Bronchial epithelial cell (primary cell): ENCODE measurements around the gene PPARD. TPM values are rescaled to one million over a fixed set of nuclear protein-coding genes. Genes with fewer than 3 reads are reported as not detected.

ENCODE experiments used
- DNase-seq: peaks from one replicate; pipeline ENCODE4 v3.0.0-alpha.2; 2010; ENCODE audit warnings: low read depth
- FAIRE-seq: peaks from 2 replicates; lab custom pipeline; 2011; peaks lifted over from hg19 to GRCh38; lab: Jason Lieb, UNC
- H3K27me3 ChIP-seq: 2 replicates; pipeline ENCODE4 v1.5.1; 2011; ENCODE audit warnings: low read length; ENCODE audit not compliant: control insufficient read depth, insufficient read depth
- H3K36me3 ChIP-seq: 2 replicates; pipeline ENCODE4 v1.5.1; 2011; ENCODE audit warnings: low read length; ENCODE audit not compliant: control insufficient read depth, insufficient read depth
- H3K4me3 ChIP-seq: 2 replicates; pipeline ENCODE4 v1.5.1; 2011; ENCODE audit warnings: mild to moderate bottlenecking, low read depth, low read length, control low read depth
- CTCF ChIP-seq: IDR thresholded peaks from 2 replicates; pipeline ENCODE4 v1.5.1; 2011; ENCODE audit warnings: mild to moderate bottlenecking, moderate library complexity, low read length, control low read depth, inconsistent platforms; ENCODE audit not compliant: insufficient read depth, severe bottlenecking
- total RNA-seq: library from RNA; depleted of rRNA; stranded (reverse); fragments of >200 nt; gene quantifications from 2 replicates; pipeline ENCODE4 v1.2.1, GENCODE V29; 2014

PPARD gene
- total RNA-seq, 1 donor from 2014 or later = 10.3 TPM

- FAIRE-seq (peak; percentile 99), DNase-seq (peak; percentile 76)
- H3K27me3 ChIP-seq = no peaks in the 10 kb centered on the region
- H3K36me3 ChIP-seq = peaks cover 9% of the 10 kb centered on the region
- TF ChIP-seq CTCF = no peak
- H3K4me3 ChIP-seq = no peak overlapping the region
These were observed 18.2 kb downstream of the PPARD start for GRCh38 chr6:35360349-35361138.

GRCh38 chr6:35362200-35362599 is 19.8 kb downstream of the PPARD start:
- no peak for TF ChIP-seq CTCF
- no peak overlapping the region for H3K4me3 ChIP-seq
- no peak for FAIRE-seq
- H3K27me3 ChIP-seq = no peaks in the 10 kb centered on the region
- H3K36me3 ChIP-seq = peaks cover 2% of the 10 kb centered on the region
- no peak for DNase-seq

DNA sequence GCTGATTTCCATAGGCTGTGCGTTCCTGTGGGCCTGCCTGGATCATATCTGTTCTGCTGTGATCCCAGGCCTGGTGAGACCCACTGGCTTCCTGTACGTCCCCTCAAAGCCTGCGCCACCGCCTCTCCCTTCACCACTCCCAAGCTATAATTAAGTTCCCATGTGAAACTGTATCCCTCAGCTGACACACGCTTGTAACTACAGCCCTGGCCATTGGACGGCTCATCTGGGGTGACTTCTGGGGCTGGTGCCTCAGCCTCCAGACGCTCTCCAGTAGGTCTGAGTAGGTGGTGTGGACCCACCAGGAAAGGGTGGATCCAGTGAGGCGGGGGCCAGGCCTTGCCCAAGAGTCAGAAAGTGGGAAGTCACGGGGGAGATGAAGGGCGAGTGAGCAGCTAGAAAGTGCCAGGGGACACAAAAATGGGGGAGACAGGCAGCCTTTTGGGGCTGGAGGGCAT is 21.0 kb downstream of the PPARD start:
- peak; percentile 82 for FAIRE-seq
- H3K27me3 ChIP-seq = no peaks in the 10 kb centered on the region
- peaks cover 1% of the 10 kb centered on the region for H3K36me3 ChIP-seq
- H3K4me3 ChIP-seq = no peak overlapping the region
- TF ChIP-seq CTCF = no peak
- DNase-seq = no peak

- Histone ChIP-seq H3K4me3 (no peak overlapping the region), H3K27me3 (no peaks in the 10 kb centered on the region), H3K36me3 (peaks cover 1% of the 10 kb centered on the region)
- no peak for FAIRE-seq
- no peak for TF ChIP-seq CTCF
- peak; percentile 67 for DNase-seq
These were observed 23.3 kb downstream of the PPARD start for GRCh38 chr6:35365594-35366203.

GRCh38 chr6:35366204-35366596 is 23.8 kb downstream of the PPARD start:
- TF ChIP-seq CTCF = no peak
- Histone ChIP-seq H3K36me3 (peaks cover 1% of the 10 kb centered on the region), H3K4me3 (no peak overlapping the region), H3K27me3 (no peaks in the 10 kb centered on the region)
- DNase-seq = no peak
- no peak for FAIRE-seq

- no peak for TF ChIP-seq CTCF
- H3K4me3 ChIP-seq = no peak overlapping the region
- DNase-seq (no peak), FAIRE-seq (no peak)
- H3K27me3 ChIP-seq = no peaks in the 10 kb centered on the region
- no peaks in the 10 kb centered on the region for H3K36me3 ChIP-seq
These were observed 25.3 kb downstream of the PPARD start for GRCh38 chr6:35367646-35368037.
